Right cardiac atrium (tissue), 5 donors: ENCODE results near the gene L1TD1. TPM values are rescaled to one million over a fixed set of nuclear protein-coding genes. Genes with fewer than 3 reads are reported as not detected.
A peak's percentile ranks its signal among the peaks of the same experiment; 100 is the strongest.
"Not testable (repeated sequence)": the region's sequence is repeated elsewhere in the genome, so short reads cannot be mapped to it uniquely, and the experiment has no call there.

ENCODE experiments used
- ATAC-seq, 2 donors: fragments of 200-7000 bp; cut with Tn5 transposase; one replicate each; pipeline versions ENCODE4 v1.8.0 to v1.9.1; 2020; ENCODE audit warnings: moderate library complexity in 2 of 2, mild to moderate bottlenecking in 1 of 2
- DNase-seq, 3 donors: peaks; one replicate each; pipeline ENCODE4 v3.0.0-alpha.2; 2020
- H3K27ac ChIP-seq: one replicate; pipeline ENCODE4 v1.5.1; 2013; ENCODE audit warnings: mild to moderate bottlenecking, low read length, control low read depth, moderate library complexity
- H3K27me3 ChIP-seq: one replicate; pipeline ENCODE4 v1.6.1; 2013; ENCODE audit not compliant: control insufficient read depth, insufficient read depth
- H3K4me1 ChIP-seq: one replicate; pipeline ENCODE4 v1.6.1; 2013; ENCODE audit warnings: low read length; ENCODE audit not compliant: control insufficient read depth, insufficient read depth
- H3K4me3 ChIP-seq: one replicate; pipeline ENCODE4 v1.5.1; 2013; ENCODE audit warnings: low read length, control low read depth
- H3K9me3 ChIP-seq: one replicate; pipeline ENCODE4 v1.6.1; 2013; ENCODE audit warnings: low read length; ENCODE audit not compliant: control insufficient read depth
- WGBS: extraction: QIAGEN DNeasy Blood & Tissue Kit; methylation state at CpG from one replicate; pipeline ENCODE4 v1.1.7; 2013; 5-methylcytosine and 5-hydroxymethylcytosine counted together
- intact Hi-C, 4 donors: fragments of 100-400 bp; cut with DNase I; formaldehyde crosslinking; loops; one replicate each; pipeline versions ENCODE4 v1.11.0 to v1.14.0; 2022 to 2023
- long read RNA-seq, 4 donors: library from polyadenylated mRNA; unstranded; transcript quantifications; one replicate each; pipeline ENCODE4 v2.0.0, GENCODE V29; 2020 to 2021
- polyA plus RNA-seq: library from polyadenylated mRNA; stranded (reverse); fragments of 200-250 nt; gene quantifications from one replicate; pipeline ENCODE4 v1.2.3, GENCODE V29; 2013
- total RNA-seq, 4 donors: library from RNA; stranded (reverse); fragmentation: NEBNext Ultra II Directional; extraction: Animal tissue kit (Norgen Biotek cat#: 25700); gene quantifications; one replicate each; pipeline ENCODE4 v1.2.1, GENCODE V29; 2021
- donor health status: healthy with polysubstance abuse.
- donor health status: DM: no; HTN: yes; CAD: no.
- donor health status: DM: no; HTN: no; CAD: no.
- donor health status: DM: no; HTN: yes; CAD: no; lungs with severe emphysema.
- donor health status: DM: yes; HTN: yes; CAD: no.

Gene L1TD1, protein sequence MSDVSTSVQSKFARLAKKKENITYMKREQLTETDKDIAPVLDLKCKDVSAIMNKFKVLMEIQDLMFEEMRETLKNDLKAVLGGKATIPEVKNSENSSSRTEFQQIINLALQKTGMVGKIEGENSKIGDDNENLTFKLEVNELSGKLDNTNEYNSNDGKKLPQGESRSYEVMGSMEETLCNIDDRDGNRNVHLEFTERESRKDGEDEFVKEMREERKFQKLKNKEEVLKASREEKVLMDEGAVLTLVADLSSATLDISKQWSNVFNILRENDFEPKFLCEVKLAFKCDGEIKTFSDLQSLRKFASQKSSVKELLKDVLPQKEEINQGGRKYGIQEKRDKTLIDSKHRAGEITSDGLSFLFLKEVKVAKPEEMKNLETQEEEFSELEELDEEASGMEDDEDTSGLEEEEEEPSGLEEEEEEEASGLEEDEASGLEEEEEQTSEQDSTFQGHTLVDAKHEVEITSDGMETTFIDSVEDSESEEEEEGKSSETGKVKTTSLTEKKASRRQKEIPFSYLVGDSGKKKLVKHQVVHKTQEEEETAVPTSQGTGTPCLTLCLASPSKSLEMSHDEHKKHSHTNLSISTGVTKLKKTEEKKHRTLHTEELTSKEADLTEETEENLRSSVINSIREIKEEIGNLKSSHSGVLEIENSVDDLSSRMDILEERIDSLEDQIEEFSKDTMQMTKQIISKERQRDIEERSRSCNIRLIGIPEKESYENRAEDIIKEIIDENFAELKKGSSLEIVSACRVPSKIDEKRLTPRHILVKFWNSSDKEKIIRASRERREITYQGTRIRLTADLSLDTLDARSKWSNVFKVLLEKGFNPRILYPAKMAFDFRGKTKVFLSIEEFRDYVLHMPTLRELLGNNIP
- total RNA-seq, result under 1 TPM in 2 of 4 donors, not detected in 2; 0.09 to 0.11 TPM
- polyA plus RNA-seq, result 0.05 TPM
- long read RNA-seq, donor 1, result 0 reads
- long read RNA-seq, donor 2, result 0 reads
- long read RNA-seq, donor 3, result 0 reads
- long read RNA-seq, donor 4, result 0 reads

DNA sequence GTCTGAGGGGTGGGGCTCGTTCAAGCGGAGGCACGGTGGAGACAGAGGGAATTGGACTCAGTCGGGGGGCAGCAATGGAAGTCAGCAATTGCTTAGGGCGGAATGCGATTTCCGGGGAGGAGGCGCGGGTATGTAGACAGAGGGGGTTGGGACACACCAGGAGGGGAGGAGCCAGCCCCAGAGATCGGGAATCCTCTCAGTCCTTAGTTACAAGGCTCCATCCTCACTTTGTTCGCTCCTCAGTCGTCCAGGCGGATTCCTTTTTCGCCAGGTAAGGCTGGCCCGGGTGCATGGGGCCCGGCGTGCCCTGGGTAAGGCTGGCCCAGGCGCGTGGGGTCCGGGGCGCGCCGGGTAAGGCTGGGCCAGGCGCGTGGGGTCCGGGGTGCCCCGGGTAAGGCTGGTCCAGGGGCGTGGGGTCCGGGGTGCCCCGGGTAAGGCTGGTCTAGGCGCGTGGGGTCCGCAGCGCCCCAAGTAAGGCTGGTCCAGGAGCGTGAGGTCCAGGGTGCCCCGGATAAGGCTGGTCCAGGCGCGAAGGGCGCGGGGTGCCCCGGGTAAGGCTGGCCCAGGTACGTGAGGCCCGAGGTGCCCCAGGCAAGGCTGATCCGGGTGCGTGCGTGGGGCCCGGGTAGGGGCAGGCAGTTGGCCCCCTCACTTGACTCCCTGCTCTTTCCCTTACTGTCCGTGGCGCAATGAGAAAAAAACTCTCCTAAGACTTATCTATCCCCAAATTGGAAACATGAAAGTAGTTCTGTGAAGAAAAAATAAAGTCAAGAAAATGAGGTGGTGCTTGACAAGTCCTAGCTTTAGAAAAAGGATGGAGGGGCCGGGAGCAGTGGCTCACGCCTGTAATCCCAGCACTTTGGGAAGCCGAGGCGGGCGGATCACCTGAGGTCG, at the start of gene L1TD1:
Gene L1TD1 (plus strand): TSS at position 199 of the 894 bp plus-strand sequence. CDS start 11,780 bp downstream, outside the sequence.
- Histone ChIP-seq H3K27me3 (no peaks in the 10 kb centered on the region), H3K27ac (no peak within 1 kb of the TSS), H3K9me3 (no peaks in the 10 kb centered on the region), H3K4me3 (no peak within 1 kb of the TSS), H3K4me1 (peaks cover 2% of the 10 kb centered on the region)
- ATAC-seq (peak in 1 of 2 donors; percentile 41), DNase-seq (peak in 1 of 3 donors; percentile 19)
- intact Hi-C loops, result no loop called here
- 8% methylated on average over 55 of the region's 55 CpGs for WGBS

DNA sequence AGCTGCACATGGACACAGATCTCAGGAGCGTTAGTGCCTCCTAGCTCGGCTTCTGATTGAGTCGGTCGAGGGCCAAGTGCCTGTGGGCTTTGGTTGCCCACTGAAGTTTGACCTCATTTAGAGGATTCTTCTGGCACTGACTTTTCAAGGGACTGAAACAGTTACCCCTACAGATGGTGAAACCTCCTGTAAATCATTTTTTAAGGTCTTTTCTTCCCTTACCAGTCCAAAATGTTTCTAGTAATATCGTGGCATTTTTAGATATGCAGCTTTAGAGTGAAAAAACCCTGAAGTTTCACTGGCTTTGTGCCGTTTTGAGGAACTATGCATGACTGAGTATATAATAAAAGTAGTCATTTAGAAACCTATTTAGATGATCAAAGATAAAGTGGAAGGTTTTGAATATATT, 34.7 kb upstream of the L1TD1 start:
- Histone ChIP-seq H3K4me1 (no peaks in the 10 kb centered on the region), H3K27ac (no peak overlapping the region), H3K4me3 (no peak overlapping the region), H3K27me3 (no peaks in the 10 kb centered on the region), H3K9me3 (no peaks in the 10 kb centered on the region)
- 85% methylated on average over 6 of the region's 6 CpGs for WGBS
- DNase-seq (no peak), ATAC-seq (no peak)
- intact Hi-C loops, result no loop called here

- intact Hi-C loops, result no loop called here
- Histone ChIP-seq H3K9me3 (no peaks in the 10 kb centered on the region), H3K4me3 (no peak overlapping the region), H3K4me1 (no peaks in the 10 kb centered on the region), H3K27ac (no peak overlapping the region), H3K27me3 (no peaks in the 10 kb centered on the region)
- no peak for DNase-seq
- WGBS, result 95% methylated on average over 1 of the region's 1 CpG
- ATAC-seq, result no peak
Observed at GRCh38 chr1:62161711-62162110, 32.9 kb upstream of the L1TD1 start.

DNA sequence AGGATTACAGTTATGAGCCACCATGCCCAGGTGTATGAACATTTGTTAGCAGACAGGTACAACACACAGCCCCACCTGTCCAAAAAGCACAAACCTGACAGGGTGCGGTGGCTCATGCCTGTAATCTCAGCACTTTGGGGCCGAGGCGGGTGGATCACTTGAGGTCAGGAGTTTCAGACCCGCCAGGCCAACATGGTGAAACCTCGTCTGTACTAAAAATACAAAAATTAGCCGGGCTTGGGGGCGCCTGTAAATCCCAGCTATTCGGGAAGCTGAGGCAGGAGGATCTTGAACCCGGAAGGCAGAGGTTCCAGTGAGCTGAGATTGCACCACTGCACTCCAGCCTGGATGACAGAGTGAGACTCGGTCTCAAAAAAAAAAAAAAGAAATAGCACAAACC, 24.3 kb upstream of the L1TD1 start:
- H3K4me3 ChIP-seq, H3K27ac ChIP-seq, intact Hi-C loops, H3K9me3 ChIP-seq, DNase-seq, H3K27me3 ChIP-seq, ATAC-seq, H3K4me1 ChIP-seq: not testable (repeated sequence)
- WGBS, result 84% methylated on average over 10 of the region's 10 CpGs

DNA sequence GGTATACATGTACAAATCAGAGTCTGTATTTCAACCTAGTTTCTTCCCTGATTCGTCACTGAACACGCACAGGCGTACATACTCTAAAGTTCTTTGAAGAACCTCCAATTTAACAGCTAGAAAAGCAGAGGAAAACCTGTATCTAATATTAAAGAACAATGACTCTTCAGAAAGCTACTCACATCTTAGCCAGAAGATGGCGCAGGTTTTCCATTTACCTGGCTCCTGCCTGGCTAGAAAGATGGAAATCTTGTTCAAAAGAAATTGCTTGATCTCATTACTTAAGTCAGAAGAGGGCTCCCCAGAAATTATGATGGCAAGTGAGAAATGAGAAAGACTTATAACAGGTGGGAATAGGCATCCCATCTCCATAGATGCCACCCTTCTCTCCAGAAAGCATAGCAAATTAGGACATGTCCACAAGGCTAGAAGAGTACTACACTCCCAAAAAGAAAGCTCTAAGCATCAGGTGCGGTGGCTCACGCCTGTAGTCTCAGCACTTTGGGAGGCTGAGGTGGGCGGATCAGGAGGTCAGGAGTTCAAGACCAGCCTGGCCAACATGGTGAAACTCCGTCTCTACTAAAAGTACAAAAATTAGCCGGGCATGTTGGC, 19.0 kb upstream of the L1TD1 start:
- no peaks in the 10 kb centered on the region for H3K9me3 ChIP-seq
- 52% methylated on average over 9 of the region's 9 CpGs for WGBS
- no peak for DNase-seq
- H3K4me1 ChIP-seq, result peaks cover 1% of the 10 kb centered on the region
- intact Hi-C loops, result loop anchor here (2.0 to 5.0 kb wide), 4 partner anchors 227 to 233 kb away; no protein-coding TSS in a partner anchor
- no peak overlapping the region for H3K27ac ChIP-seq
- no peak overlapping the region for H3K4me3 ChIP-seq
- ATAC-seq, result no peak
- no peaks in the 10 kb centered on the region for H3K27me3 ChIP-seq

DNA sequence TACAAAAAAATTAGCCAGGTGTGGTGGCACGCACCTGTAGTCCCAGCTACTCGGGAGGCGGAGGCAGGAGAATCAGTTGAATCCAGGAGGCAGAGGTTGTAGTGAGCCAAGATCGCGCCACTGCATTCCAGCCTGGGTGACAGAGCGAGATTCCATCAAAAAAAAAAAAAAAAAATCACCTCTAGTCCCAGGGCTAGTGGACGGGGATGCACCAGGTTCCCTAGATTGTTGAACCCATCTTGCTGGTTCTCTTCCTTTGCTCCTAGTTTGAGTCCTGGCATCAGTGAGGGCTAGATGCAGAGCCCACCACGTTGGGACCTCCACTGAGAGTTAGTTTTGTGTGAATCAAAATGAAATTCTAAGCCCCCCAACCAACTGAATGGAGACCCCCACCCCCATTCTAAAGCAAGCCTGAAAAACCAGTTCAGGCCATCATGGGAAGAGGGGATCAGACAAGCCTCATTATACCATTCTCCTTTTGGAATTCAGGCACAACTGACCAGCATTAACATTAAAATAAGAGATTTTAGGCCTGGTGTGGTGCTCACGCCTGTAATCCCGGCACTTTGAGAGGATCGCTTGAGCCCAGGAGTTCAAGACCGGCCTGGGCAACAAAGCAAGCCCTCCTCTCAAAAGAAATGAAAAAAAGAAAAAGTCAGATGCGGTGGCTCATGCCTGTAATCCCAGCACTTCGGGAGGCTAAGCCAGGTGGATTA, 17.9 kb upstream of the L1TD1 start:
- no peaks in the 10 kb centered on the region for H3K27me3 ChIP-seq
- peaks cover 1% of the 10 kb centered on the region for H3K4me1 ChIP-seq
- intact Hi-C loops, result loop anchor here in 2 of 4 donors (2.0 to 5.0 kb wide), 2 partner anchors 226 to 231 kb away; no protein-coding TSS in a partner anchor
- no peaks in the 10 kb centered on the region for H3K9me3 ChIP-seq
- no peak overlapping the region for H3K4me3 ChIP-seq
- DNase-seq (no peak), ATAC-seq (no peak)
- no peak overlapping the region for H3K27ac ChIP-seq
- WGBS, result 89% methylated on average over 14 of the region's 14 CpGs

DNA sequence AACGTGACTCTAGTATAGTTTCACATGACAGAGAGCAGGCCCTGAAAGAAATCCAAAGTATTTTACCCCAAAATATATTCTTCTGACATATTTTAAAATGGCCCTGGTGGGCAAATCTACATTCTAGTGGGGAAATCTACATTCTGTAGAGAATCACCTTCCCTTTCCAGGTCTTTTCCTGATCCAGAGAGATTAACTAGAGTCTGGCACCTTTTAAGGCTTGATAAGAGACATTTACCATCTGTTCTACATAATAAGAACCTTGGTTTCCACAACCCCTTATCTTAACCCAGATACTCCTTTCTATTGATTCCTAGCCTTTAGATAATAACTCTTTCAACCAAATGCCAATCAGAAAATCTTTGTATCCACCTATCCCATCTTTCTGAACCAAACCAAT, 17.0 kb upstream of the L1TD1 start:
- ATAC-seq (no peak), DNase-seq (no peak)
- no peaks in the 10 kb centered on the region for H3K27me3 ChIP-seq
- 45% methylated on average over 1 of the region's 1 CpG for WGBS
- no peaks in the 10 kb centered on the region for H3K9me3 ChIP-seq
- no peak overlapping the region for H3K27ac ChIP-seq
- H3K4me3 ChIP-seq, result no peak overlapping the region
- peaks cover 1% of the 10 kb centered on the region for H3K4me1 ChIP-seq
- intact Hi-C loops, result loop anchor here in 2 of 4 donors (2.0 to 5.0 kb wide), 2 partner anchors 225 to 230 kb away; no protein-coding TSS in a partner anchor

DNA sequence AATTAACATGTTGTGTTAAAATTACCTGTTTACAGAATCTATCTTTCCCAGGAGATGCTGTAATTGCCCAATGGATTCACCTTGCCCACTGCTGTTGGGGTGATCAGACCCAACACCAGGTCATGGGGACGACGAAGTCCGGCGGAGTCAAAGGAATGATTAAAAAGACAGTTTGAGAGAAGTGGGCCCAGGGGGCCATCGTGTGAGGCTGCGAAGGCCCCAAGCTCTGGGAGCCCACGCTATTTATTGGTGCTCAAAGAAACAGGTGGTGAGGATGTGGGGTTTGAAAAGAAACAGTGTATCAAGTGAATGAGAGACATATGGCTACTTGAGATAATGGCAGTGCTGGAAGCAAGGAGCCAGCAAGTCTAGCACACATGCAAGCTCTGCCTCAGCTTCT, 16.3 kb upstream of the L1TD1 start:
- H3K27ac ChIP-seq, result no peak overlapping the region
- ATAC-seq (no peak), DNase-seq (no peak)
- H3K27me3 ChIP-seq, result no peaks in the 10 kb centered on the region
- intact Hi-C loops, result loop anchor here in 1 of 4 donors (5.0 kb wide), 1 partner anchor 229 kb away; no protein-coding TSS in a partner anchor
- no peaks in the 10 kb centered on the region for H3K9me3 ChIP-seq
- 81% methylated on average over 7 of the region's 7 CpGs for WGBS
- H3K4me3 ChIP-seq, result no peak overlapping the region
- peaks cover 1% of the 10 kb centered on the region for H3K4me1 ChIP-seq

DNA sequence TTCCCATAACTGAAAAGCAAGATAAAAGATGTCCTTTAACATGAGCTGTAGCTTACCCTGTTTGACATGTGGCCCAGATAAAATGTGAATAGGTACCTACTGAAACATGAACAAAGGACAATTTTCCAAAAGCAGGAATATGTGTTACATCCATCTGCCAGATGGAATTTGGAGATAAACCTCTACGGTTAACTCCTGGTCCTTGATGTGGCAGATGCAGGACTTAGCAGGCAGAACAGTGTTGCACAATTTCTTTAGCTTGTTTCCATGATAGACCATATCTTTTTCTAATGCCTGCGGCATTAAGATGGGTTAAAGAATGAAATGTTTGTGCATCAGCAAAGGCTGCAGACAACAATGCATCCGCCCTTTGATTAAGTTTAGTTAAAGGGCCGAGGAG, 14.6 kb upstream of the L1TD1 start:
- H3K4me3 ChIP-seq, intact Hi-C loops, H3K4me1 ChIP-seq, H3K9me3 ChIP-seq, H3K27ac ChIP-seq, H3K27me3 ChIP-seq, DNase-seq, ATAC-seq: not testable (repeated sequence)
- 77% methylated on average over 4 of the region's 4 CpGs for WGBS
